Astrocyte (in vitro differentiated cells and primary cell): ENCODE data around the gene CERK. TPM values are rescaled to one million over a fixed set of nuclear protein-coding genes. Genes with fewer than 3 reads are reported as not detected.

ENCODE experiments used
- DNase-seq: peaks from one replicate; pipeline ENCODE4 v3.0.0-alpha.2; 2010; ENCODE audit warnings: low read depth
- FAIRE-seq: peaks from 2 replicates; lab custom pipeline; 2011; peaks lifted over from hg19 to GRCh38; lab: Jason Lieb, UNC
- H2AFZ ChIP-seq: 2 replicates; pipeline ENCODE4 v1.6.0; 2012; ENCODE audit warnings: low read depth, low read length, inconsistent platforms
- H3K27ac ChIP-seq: 2 replicates; pipeline ENCODE4 v1.5.1; 2011; ENCODE audit warnings: low read depth, low read length, inconsistent platforms
- H3K27me3 ChIP-seq: 2 replicates; pipeline ENCODE4 v1.6.0; 2011; ENCODE audit warnings: low read length, inconsistent platforms; ENCODE audit not compliant: insufficient read depth
- H3K36me3 ChIP-seq: 2 replicates; pipeline ENCODE4 v1.5.1; 2011; ENCODE audit warnings: low read length, inconsistent platforms; ENCODE audit not compliant: insufficient read depth
- H3K4me1 ChIP-seq: 2 replicates; pipeline ENCODE4 v1.5.1; 2011; ENCODE audit warnings: low read length, inconsistent platforms; ENCODE audit not compliant: insufficient read depth
- H3K4me2 ChIP-seq: 2 replicates; pipeline ENCODE4 v1.6.0; 2012; ENCODE audit warnings: low read length, inconsistent platforms
- H3K4me3 ChIP-seq: 2 replicates; pipeline ENCODE4 v1.5.1; 2011; ENCODE audit warnings: low read depth, mild to moderate bottlenecking, low read length, inconsistent platforms; ENCODE audit not compliant: insufficient read depth
- H3K79me2 ChIP-seq: 2 replicates; pipeline ENCODE4 v1.6.0; 2012; ENCODE audit warnings: mild to moderate bottlenecking, low read length, inconsistent platforms; ENCODE audit not compliant: insufficient read depth
- H3K9ac ChIP-seq: 2 replicates; pipeline ENCODE4 v1.6.0; 2012; ENCODE audit warnings: mild to moderate bottlenecking, low read length, inconsistent platforms
- H3K9me3 ChIP-seq: 2 replicates; pipeline ENCODE4 v1.5.1; 2012; ENCODE audit warnings: low read depth, mild to moderate bottlenecking, low read length, inconsistent platforms; ENCODE audit not compliant: insufficient read depth
- H4K20me1 ChIP-seq: 2 replicates; pipeline ENCODE4 v1.6.0; 2012; ENCODE audit warnings: low read length, inconsistent platforms; ENCODE audit not compliant: insufficient read depth
- H3K27ac Mint-ChIP-seq: one replicate; pipeline ENCODE4 v1.8.0; 2021; ENCODE audit warnings: mild to moderate bottlenecking, mixed read lengths; ENCODE audit not compliant: unreplicated experiment
- H3K27me3 Mint-ChIP-seq: one replicate; pipeline ENCODE4 v1.8.0; 2021; ENCODE audit warnings: low read depth, mixed read lengths; ENCODE audit not compliant: unreplicated experiment
- H3K36me3 Mint-ChIP-seq: one replicate; pipeline ENCODE4 v1.8.0; 2021; ENCODE audit warnings: low read depth, mixed read lengths; ENCODE audit not compliant: unreplicated experiment
- H3K4me1 Mint-ChIP-seq: one replicate; pipeline ENCODE4 v1.8.0; 2021; ENCODE audit warnings: low read depth, mixed read lengths; ENCODE audit not compliant: unreplicated experiment
- H3K4me3 Mint-ChIP-seq: one replicate; pipeline ENCODE4 v1.8.0; 2021; ENCODE audit warnings: mild to moderate bottlenecking, moderate library complexity, mixed read lengths; ENCODE audit not compliant: unreplicated experiment
- H3K9me3 Mint-ChIP-seq: one replicate; pipeline ENCODE4 v1.8.0; 2021; ENCODE audit warnings: mild to moderate bottlenecking, mixed read lengths; ENCODE audit not compliant: unreplicated experiment
- EZH2 ChIP-seq: IDR thresholded peaks from 2 replicates; pipeline ENCODE4 v1.6.1; 2012; ENCODE audit warnings: mild to moderate bottlenecking, low read length, inconsistent platforms; ENCODE audit not compliant: insufficient read depth
- total RNA-seq: library from RNA; stranded (reverse); gene quantifications from 2 replicates; pipeline ENCODE4 v1.2.1, GENCODE V29; 2021
- TF ChIP-seq, protein P1 (sequence below): IDR thresholded peaks from 2 replicates; pipeline ENCODE4 v1.5.1; 2011; ENCODE audit warnings: low read depth, mild to moderate bottlenecking, inconsistent platforms, low read length, moderate library complexity; ENCODE audit not compliant: insufficient read depth

The CERK gene
- total RNA-seq, 1 donor from 2014 or later, result 23.2 TPM

DNA sequence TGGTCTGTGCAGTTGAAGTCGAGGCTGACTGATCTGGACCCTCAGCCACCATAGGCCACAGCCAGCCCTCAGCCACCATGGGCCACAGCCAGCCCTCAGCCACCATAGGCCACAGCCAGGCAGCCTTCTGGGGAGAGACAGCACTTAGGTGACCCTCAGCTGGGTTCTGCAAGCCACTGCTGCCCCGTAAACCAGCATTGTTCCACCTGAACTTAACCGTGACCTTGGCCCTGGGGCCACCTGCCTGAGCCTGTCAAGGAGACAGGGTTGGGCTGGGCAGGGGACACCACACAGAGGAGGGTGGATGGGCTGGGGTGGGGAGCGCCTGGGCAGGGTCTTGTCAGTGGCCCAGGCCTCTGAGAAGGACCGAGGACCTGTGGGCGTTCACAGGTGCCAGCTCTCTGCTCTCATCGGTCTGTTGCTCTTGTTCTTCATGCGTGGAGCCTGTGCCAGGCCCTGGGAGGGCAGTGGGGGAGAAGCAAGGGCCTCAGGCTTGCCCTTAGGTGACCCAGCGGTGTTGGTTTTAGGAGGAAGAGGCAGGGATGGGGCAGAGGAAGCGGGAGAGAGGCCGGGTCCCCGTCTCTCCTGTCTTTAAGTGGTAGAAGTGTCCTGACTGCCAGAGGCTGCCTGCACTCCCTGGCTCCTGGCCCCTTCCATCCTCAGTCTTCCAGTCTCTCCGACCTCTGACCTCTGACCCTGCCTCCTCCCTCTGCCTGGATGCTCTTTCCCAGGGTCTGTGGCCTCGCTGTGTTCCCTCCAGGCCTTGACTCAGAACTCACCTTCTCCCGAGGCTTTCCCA, 81.0 kb downstream of the CERK start:
- Mint-ChIP-seq H3K9me3 (peaks cover 2% of the 10 kb centered on the region), H3K36me3 (peaks cover 6% of the 10 kb centered on the region), H3K27me3 (peaks cover 3% of the 10 kb centered on the region), H3K27ac (no peak overlapping the region), H3K4me3 (no peak overlapping the region), H3K4me1 (peaks cover 4% of the 10 kb centered on the region)
- Histone ChIP-seq H3K9me3 (no peaks in the 10 kb centered on the region), H2AFZ (no peak overlapping the region), H3K36me3 (no peaks in the 10 kb centered on the region), H3K4me1 (peaks cover 16% of the 10 kb centered on the region), H3K27me3 (no peaks in the 10 kb centered on the region), H3K4me2 (no peak overlapping the region), H4K20me1 (peaks cover 56% of the 10 kb centered on the region), H3K27ac (no peak overlapping the region), H3K4me3 (no peak overlapping the region), H3K9ac (no peak overlapping the region), H3K79me2 (no peaks in the 10 kb centered on the region)
- FAIRE-seq (no peak), DNase-seq (no peak)
- TF ChIP-seq, protein P1, sequence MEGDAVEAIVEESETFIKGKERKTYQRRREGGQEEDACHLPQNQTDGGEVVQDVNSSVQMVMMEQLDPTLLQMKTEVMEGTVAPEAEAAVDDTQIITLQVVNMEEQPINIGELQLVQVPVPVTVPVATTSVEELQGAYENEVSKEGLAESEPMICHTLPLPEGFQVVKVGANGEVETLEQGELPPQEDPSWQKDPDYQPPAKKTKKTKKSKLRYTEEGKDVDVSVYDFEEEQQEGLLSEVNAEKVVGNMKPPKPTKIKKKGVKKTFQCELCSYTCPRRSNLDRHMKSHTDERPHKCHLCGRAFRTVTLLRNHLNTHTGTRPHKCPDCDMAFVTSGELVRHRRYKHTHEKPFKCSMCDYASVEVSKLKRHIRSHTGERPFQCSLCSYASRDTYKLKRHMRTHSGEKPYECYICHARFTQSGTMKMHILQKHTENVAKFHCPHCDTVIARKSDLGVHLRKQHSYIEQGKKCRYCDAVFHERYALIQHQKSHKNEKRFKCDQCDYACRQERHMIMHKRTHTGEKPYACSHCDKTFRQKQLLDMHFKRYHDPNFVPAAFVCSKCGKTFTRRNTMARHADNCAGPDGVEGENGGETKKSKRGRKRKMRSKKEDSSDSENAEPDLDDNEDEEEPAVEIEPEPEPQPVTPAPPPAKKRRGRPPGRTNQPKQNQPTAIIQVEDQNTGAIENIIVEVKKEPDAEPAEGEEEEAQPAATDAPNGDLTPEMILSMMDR, result no peak
- TF ChIP-seq EZH2, result no peak

DNA sequence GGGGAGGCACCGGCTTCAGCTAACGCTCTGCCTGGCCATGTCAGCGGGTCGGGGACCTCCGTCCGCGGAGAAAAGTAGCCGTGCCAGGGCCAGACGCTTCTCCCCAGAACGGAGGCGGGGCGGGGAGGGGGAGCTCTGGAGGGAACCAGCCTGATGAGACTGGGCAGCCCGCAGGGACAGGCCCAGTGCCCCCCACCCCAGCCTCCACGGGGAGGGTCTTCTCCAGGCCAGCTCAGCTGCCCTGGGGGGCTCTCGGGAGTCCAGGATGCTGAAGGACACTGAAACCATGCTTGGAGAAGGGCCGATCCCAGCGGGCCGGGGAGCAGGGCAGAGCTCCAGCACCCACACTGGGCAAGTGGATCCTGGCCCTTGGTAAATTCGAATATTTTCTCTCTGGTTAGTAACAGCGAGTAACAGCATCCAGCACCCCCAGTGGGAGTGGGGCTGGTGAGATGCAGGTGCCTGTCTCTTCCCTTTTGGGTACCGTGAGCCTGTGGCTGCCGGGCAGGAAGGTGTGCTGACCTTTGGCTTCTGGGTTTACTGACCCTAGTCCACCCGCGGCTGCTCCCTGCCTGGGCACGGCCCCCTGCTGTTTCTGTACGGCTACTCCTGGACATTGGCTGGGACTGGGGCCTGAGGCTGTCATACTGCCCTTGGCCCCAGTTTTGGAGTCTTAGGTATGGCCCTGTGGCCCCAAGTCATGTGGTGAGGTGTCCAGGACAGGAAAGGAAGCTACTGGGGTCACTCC, 82.0 kb downstream of the CERK start:
- H3K27ac ChIP-seq, result no peak overlapping the region
- H3K79me2 ChIP-seq, result no peaks in the 10 kb centered on the region
- Mint-ChIP-seq H3K4me3 (no peak overlapping the region), H3K27ac (no peak overlapping the region), H3K27me3 (peaks cover 3% of the 10 kb centered on the region), H3K4me1 (peaks cover 3% of the 10 kb centered on the region), H3K9me3 (peaks cover 2% of the 10 kb centered on the region), H3K36me3 (peaks cover 6% of the 10 kb centered on the region)
- peaks cover 12% of the 10 kb centered on the region for H3K4me1 ChIP-seq
- H3K9me3 ChIP-seq, result no peaks in the 10 kb centered on the region
- peaks cover 60% of the 10 kb centered on the region for H4K20me1 ChIP-seq
- H3K9ac ChIP-seq, result no peak overlapping the region
- TF ChIP-seq, protein P1, result no peak
- TF ChIP-seq EZH2, result no peak
- DNase-seq (no peak), FAIRE-seq (no peak)
- no peaks in the 10 kb centered on the region for H3K27me3 ChIP-seq
- no peak overlapping the region for H3K4me3 ChIP-seq
- H3K4me2 ChIP-seq, result no peak overlapping the region
- H3K36me3 ChIP-seq, result no peaks in the 10 kb centered on the region
- H2AFZ ChIP-seq, result no peak overlapping the region
